H54 (cell line): ENCODE measurements around the gene EIF4B.

Experiments
- DNase-seq: peaks from one replicate; pipeline ENCODE4 v3.0.0; 2011; ENCODE audit warnings: low spot score, mixed read lengths; ENCODE audit not compliant: insufficient read length
- FAIRE-seq: peaks from 3 replicates; lab custom pipeline; 2011; peaks lifted over from hg19 to GRCh38; lab: Jason Lieb, UNC
- POLR2A ChIP-seq: IDR thresholded peaks from 2 replicates; pipeline ENCODE4 v1.6.1; 2011; ENCODE audit warnings: low read depth, mild to moderate bottlenecking, low read length

The EIF4B gene

GRCh38 chr12:53070877-53071492, 64.7 kb downstream of the EIF4B start:
- no peak for TF ChIP-seq POLR2A
- FAIRE-seq = no peak
- DNase-seq = no peak

- DNase-seq = no peak
- no peak for FAIRE-seq
- no peak for TF ChIP-seq POLR2A
Observed at GRCh38 chr12:53071591-53072551, 65.6 kb downstream of the EIF4B start.

GRCh38 chr12:53073881-53074280, 67.6 kb downstream of the EIF4B start:
- DNase-seq = no peak
- TF ChIP-seq POLR2A = no peak
- no peak for FAIRE-seq

GRCh38 chr12:53074283-53074998, 68.2 kb downstream of the EIF4B start:
- no peak for FAIRE-seq
- DNase-seq = no peak
- TF ChIP-seq POLR2A = no peak

GRCh38 chr12:53074999-53075370, 68.7 kb downstream of the EIF4B start:
- FAIRE-seq (no peak), DNase-seq (no peak)
- TF ChIP-seq POLR2A = no peak

GRCh38 chr12:53076461-53076860, 70.2 kb downstream of the EIF4B start:
- no peak for FAIRE-seq
- TF ChIP-seq POLR2A = no peak
- no peak for DNase-seq

GRCh38 chr12:53077030-53077429, 70.8 kb downstream of the EIF4B start:
- FAIRE-seq = no peak
- DNase-seq = no peak
- TF ChIP-seq POLR2A = no peak

- DNase-seq (no peak), FAIRE-seq (no peak)
- TF ChIP-seq POLR2A = peak; percentile 67
Observed at GRCh38 chr12:53078425-53079225, 72.4 kb downstream of the EIF4B start.

GRCh38 chr12:53079226-53080117, 73.2 kb downstream of the EIF4B start, which contains the start of gene SPRYD3:
Gene SPRYD3 (minus strand): TSS chr12:53079390. CDS start chr12:53079333, 57 bp downstream.
- no peak for FAIRE-seq
- peak; percentile 98 for DNase-seq
- peak; percentile 94 for TF ChIP-seq POLR2A

- no peak for TF ChIP-seq POLR2A
- DNase-seq (no peak), FAIRE-seq (no peak)
Observed at GRCh38 chr12:53082637-53083175, 76.5 kb downstream of the EIF4B start.

GRCh38 chr12:53086361-53086760, 80.1 kb downstream of the EIF4B start:
- FAIRE-seq (no peak), DNase-seq (no peak)
- TF ChIP-seq POLR2A = no peak

GRCh38 chr12:53090105-53090504, 83.8 kb downstream of the EIF4B start:
- DNase-seq (no peak), FAIRE-seq (no peak)
- no peak for TF ChIP-seq POLR2A
